ENCODE results near the gene KIAA1217. TPM values are rescaled to one million over a fixed set of nuclear protein-coding genes. Genes with fewer than 3 reads are reported as not detected.

KIAA1217 gene
- total and polyA plus RNA-seq, 7 experiments from 2014 or later, result 0.03 to 2.1 (median 0.15) TPM; not detected in 4

DNA sequence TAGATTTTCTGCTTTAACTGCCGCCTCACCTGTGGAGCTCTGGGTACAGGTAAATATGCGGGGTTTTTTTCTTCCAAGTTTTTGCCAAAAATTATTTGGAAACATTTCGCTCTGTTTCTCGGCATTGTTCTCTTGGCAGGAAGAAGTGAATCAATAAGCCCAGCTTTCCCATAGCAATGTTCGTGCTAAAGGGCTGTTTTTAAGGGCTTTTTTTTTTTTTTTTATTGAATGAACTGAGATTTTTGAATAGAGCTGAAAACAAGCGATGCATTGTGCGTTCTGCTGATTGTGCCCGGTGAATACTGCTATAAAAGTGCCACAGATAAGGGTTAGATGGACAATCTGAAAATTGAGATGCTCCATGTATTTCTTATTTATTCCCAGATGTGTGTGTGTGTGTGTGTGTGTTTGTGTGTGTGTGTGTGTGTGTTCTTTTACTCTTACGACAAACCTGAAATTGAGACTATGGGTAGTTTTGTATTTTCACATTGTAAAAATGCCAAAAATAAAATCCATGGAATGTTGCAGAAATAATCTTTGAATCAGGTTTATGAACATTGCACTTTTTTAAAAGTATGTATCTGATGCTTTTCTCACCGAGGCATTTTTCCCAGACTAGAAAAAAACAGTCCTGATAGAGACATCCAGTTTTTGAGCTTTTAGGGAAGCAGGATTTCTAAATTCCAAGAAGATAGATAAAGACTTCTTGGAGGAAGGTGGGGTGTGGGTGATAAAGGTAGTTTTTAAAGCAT lies 30.5 kb downstream of the KIAA1217 start:
- ChIA-PET CTCF (no interaction called here), POLR2A (no interaction called here)
- no peak for ATAC-seq
- H3K36me3 Mint-ChIP-seq, result no peaks in the 10 kb centered on the region
- no peaks in the 10 kb centered on the region for H3K9me3 ChIP-seq (ENCODE audit: control insufficient read depth in 2 of 3, low read length in 3 of 3)
- H3K27me3 ChIP-seq (ENCODE audit: control insufficient read depth in 2 of 2, insufficient read depth in 2 of 2, low read length in 2 of 2), result no peaks in the 10 kb centered on the region
- intact Hi-C loops (cut with micrococcal nuclease), result no loop called here
- H3K4me1 Mint-ChIP-seq, result no peaks in the 10 kb centered on the region
- peaks cover 0 to 5% (median 0%) of the 10 kb centered on the region in 11 donors for H3K9me3 Mint-ChIP-seq
- H3K4me3 ChIP-seq (ENCODE audit: low read length), result no peak overlapping the region
- H3K36me3 ChIP-seq (ENCODE audit: control insufficient read depth in 2 of 3, insufficient read depth in 3 of 3, low read length in 3 of 3), result no peaks in the 10 kb centered on the region
- H3K27ac ChIP-seq (ENCODE audit: low read depth, low read length), result no peak overlapping the region
- H3K27me3 Mint-ChIP-seq, result peaks cover 16 to 27% (median 21%) of the 10 kb centered on the region in 5 donors
- DNase-seq, result no peak
- H3K4me3 Mint-ChIP-seq, result no peak overlapping the region
- H3K27ac Mint-ChIP-seq, result no peak overlapping the region
- H3K4me1 ChIP-seq (ENCODE audit: control insufficient read depth in 2 of 2, insufficient read depth in 2 of 2, low read length in 2 of 2), result no peaks in the 10 kb centered on the region

DNA sequence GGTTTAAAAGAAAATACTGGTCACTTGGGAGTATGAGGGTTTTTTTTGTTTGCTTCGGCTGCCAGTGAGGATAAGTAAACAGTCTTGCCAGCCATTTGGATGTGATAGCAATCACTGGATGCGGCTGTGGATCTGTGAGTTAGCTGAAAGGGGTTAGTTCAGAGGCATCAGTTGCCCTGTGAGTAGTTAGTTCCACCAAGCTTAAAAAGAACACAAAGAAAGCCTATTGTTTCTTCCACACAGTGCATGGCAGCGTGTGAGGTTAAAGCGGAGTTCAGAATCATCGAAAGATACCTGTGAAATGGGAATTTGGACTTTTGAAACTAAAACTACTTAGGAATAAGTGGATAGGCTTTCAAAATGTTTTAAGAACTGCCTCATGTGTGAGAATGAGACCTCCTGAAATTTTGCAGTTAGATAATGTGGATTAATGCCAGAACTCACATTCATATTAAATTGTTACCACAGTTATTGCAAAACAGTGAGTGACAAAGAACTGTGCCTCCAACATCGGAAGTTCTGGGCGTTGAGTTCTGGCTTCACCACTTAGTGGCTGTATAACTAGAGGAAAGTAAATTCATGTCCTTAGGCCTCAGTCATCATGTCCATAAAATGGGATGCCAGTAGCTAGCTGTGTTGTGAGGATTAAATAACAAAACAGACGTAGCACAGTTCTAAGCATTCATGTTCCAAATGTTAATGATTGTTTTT lies 31.3 kb downstream of the KIAA1217 start:
- intact Hi-C loops (cut with micrococcal nuclease), result no loop called here
- DNase-seq (no peak), ATAC-seq (no peak)
- CTCF ChIA-PET, result no interaction called here
- no peaks in the 10 kb centered on the region for H3K36me3 ChIP-seq (ENCODE audit: control insufficient read depth in 2 of 3, insufficient read depth in 3 of 3, low read length in 3 of 3)
- no peaks in the 10 kb centered on the region for H3K27me3 ChIP-seq (ENCODE audit: control insufficient read depth in 2 of 2, insufficient read depth in 2 of 2, low read length in 2 of 2)
- no peaks in the 10 kb centered on the region for H3K4me1 ChIP-seq (ENCODE audit: control insufficient read depth in 2 of 2, insufficient read depth in 2 of 2, low read length in 2 of 2)
- POLR2A ChIA-PET, result no interaction called here
- H3K9me3 ChIP-seq (ENCODE audit: control insufficient read depth in 2 of 3, low read length in 3 of 3), result no peaks in the 10 kb centered on the region
- H3K27me3 Mint-ChIP-seq, result peaks cover 16 to 30% (median 21%) of the 10 kb centered on the region in 5 donors
- H3K27ac Mint-ChIP-seq, result no peak overlapping the region
- H3K27ac ChIP-seq (ENCODE audit: low read depth, low read length), result no peak overlapping the region
- H3K4me3 ChIP-seq (ENCODE audit: low read length), result no peak overlapping the region
- peaks cover 0 to 5% (median 0%) of the 10 kb centered on the region in 11 donors for H3K9me3 Mint-ChIP-seq
- H3K36me3 Mint-ChIP-seq, result no peaks in the 10 kb centered on the region
- H3K4me3 Mint-ChIP-seq, result no peak overlapping the region
- H3K4me1 Mint-ChIP-seq, result no peaks in the 10 kb centered on the region

GRCh38 chr10:24241536-24242040 lies 32.6 kb downstream of the KIAA1217 start:
- intact Hi-C loops (cut with micrococcal nuclease), result no loop called here
- DNase-seq, result no peak
- Mint-ChIP-seq H3K36me3 (no peaks in the 10 kb centered on the region), H3K4me3 (no peak overlapping the region), H3K4me1 (no peaks in the 10 kb centered on the region), H3K9me3 (peaks cover 0 to 5% (median 0%) of the 10 kb centered on the region in 11 donors), H3K27ac (peak overlapping the region in 1 of 9 donors; percentile 11), H3K27me3 (peaks cover 16 to 42% (median 27%) of the 10 kb centered on the region in 5 donors)
- Histone ChIP-seq H3K36me3 (ENCODE audit: control insufficient read depth in 2 of 3, insufficient read depth in 3 of 3, low read length in 3 of 3) (no peaks in the 10 kb centered on the region), H3K27me3 (ENCODE audit: control insufficient read depth in 2 of 2, insufficient read depth in 2 of 2, low read length in 2 of 2) (no peaks in the 10 kb centered on the region), H3K4me1 (ENCODE audit: control insufficient read depth in 2 of 2, insufficient read depth in 2 of 2, low read length in 2 of 2) (no peaks in the 10 kb centered on the region), H3K9me3 (ENCODE audit: control insufficient read depth in 2 of 3, low read length in 3 of 3) (no peaks in the 10 kb centered on the region), H3K4me3 (ENCODE audit: low read length) (no peak overlapping the region), H3K27ac (ENCODE audit: low read depth, low read length) (no peak overlapping the region)
- CTCF ChIA-PET, result no interaction called here
- no peak for ATAC-seq
- POLR2A ChIA-PET, result no interaction called here

- H3K4me1 ChIP-seq (ENCODE audit: control insufficient read depth in 2 of 2, insufficient read depth in 2 of 2, low read length in 2 of 2), result no peaks in the 10 kb centered on the region
- ATAC-seq, result no peak
- Mint-ChIP-seq H3K27ac (no peak overlapping the region), H3K36me3 (no peaks in the 10 kb centered on the region), H3K27me3 (peaks cover 16 to 37% (median 27%) of the 10 kb centered on the region in 5 donors), H3K4me1 (no peaks in the 10 kb centered on the region), H3K9me3 (peaks cover 0 to 3% (median 0%) of the 10 kb centered on the region in 11 donors), H3K4me3 (no peak overlapping the region)
- H3K27ac ChIP-seq (ENCODE audit: low read depth, low read length), result no peak overlapping the region
- POLR2A ChIA-PET, result no interaction called here
- no peak for DNase-seq
- no peaks in the 10 kb centered on the region for H3K36me3 ChIP-seq (ENCODE audit: control insufficient read depth in 2 of 3, insufficient read depth in 3 of 3, low read length in 3 of 3)
- CTCF ChIA-PET, result no interaction called here
- no peaks in the 10 kb centered on the region for H3K9me3 ChIP-seq (ENCODE audit: control insufficient read depth in 2 of 3, low read length in 3 of 3)
- H3K4me3 ChIP-seq (ENCODE audit: low read length), result no peak overlapping the region
- intact Hi-C loops (cut with micrococcal nuclease), result no loop called here
- no peaks in the 10 kb centered on the region for H3K27me3 ChIP-seq (ENCODE audit: control insufficient read depth in 2 of 2, insufficient read depth in 2 of 2, low read length in 2 of 2)
Measured at GRCh38 chr10:24242562-24242961, 33.6 kb downstream of the KIAA1217 start.

DNA sequence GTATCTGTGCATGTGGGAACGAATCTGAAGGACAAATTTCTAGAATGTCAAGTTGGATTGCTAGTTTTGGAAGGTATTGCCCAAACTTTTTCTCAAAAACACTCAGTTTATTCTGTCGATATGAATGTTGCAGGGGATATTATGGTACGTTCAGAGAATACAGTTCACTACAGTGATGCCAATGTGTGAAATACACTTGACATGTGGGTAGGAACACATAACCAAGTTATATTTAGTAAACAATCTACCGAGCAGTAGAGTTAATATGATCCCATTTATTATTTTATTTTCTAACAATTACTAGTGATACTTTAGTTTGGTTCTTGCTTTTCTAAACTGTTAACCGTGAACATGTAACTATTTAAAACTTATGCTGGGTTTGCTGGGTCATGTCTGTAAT lies 37.4 kb downstream of the KIAA1217 start:
- DNase-seq (no peak), ATAC-seq (no peak)
- intact Hi-C loops (cut with micrococcal nuclease), result no loop called here
- Mint-ChIP-seq H3K4me1 (no peaks in the 10 kb centered on the region), H3K27me3 (peaks cover 5 to 18% (median 12%) of the 10 kb centered on the region in 5 donors), H3K36me3 (no peaks in the 10 kb centered on the region), H3K4me3 (no peak overlapping the region), H3K9me3 (peaks cover 0 to 2% (median 0%) of the 10 kb centered on the region in 11 donors), H3K27ac (no peak overlapping the region)
- Histone ChIP-seq H3K27ac (ENCODE audit: low read depth, low read length) (no peak overlapping the region), H3K4me1 (ENCODE audit: control insufficient read depth in 2 of 2, insufficient read depth in 2 of 2, low read length in 2 of 2) (no peaks in the 10 kb centered on the region), H3K9me3 (ENCODE audit: control insufficient read depth in 2 of 3, low read length in 3 of 3) (no peaks in the 10 kb centered on the region), H3K36me3 (ENCODE audit: control insufficient read depth in 2 of 3, insufficient read depth in 3 of 3, low read length in 3 of 3) (no peaks in the 10 kb centered on the region), H3K4me3 (ENCODE audit: low read length) (no peak overlapping the region), H3K27me3 (ENCODE audit: control insufficient read depth in 2 of 2, insufficient read depth in 2 of 2, low read length in 2 of 2) (no peaks in the 10 kb centered on the region)
- ChIA-PET CTCF (no interaction called here), POLR2A (no interaction called here)

DNA sequence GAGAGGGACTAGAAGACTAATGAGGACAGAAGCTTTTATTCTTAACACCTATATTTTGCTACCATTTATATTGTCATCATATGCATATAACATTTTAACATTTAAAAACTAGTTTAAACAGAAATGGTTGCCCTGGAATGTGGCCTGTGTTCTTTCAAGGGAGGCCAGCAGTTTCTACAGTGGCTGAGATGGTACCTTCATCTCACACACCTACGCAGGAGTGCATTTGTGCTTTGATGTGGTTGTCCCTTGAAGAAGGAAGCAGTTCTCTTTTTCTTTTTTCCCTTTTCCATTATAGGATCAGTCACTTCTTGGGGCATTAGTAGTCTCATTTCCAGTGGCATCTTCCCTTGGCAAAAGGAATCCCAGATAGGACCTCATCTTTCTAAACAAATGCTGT lies 38.9 kb downstream of the KIAA1217 start:
- CTCF ChIA-PET, result no interaction called here

More for the DNA sequence above, 38.9 kb downstream of the KIAA1217 start:
- POLR2A ChIA-PET, result no interaction called here
- no peak overlapping the region for H3K4me3 Mint-ChIP-seq
- DNase-seq (no peak), ATAC-seq (no peak)
- intact Hi-C loops (cut with micrococcal nuclease), result no loop called here
- H3K27ac Mint-ChIP-seq, result no peak overlapping the region
- Histone ChIP-seq H3K36me3 (ENCODE audit: control insufficient read depth in 2 of 3, insufficient read depth in 3 of 3, low read length in 3 of 3) (no peaks in the 10 kb centered on the region), H3K4me1 (ENCODE audit: control insufficient read depth in 2 of 2, insufficient read depth in 2 of 2, low read length in 2 of 2) (no peaks in the 10 kb centered on the region), H3K4me3 (ENCODE audit: low read length) (no peak overlapping the region), H3K9me3 (ENCODE audit: control insufficient read depth in 2 of 3, low read length in 3 of 3) (no peaks in the 10 kb centered on the region), H3K27ac (ENCODE audit: low read depth, low read length) (no peak overlapping the region), H3K27me3 (ENCODE audit: control insufficient read depth in 2 of 2, insufficient read depth in 2 of 2, low read length in 2 of 2) (no peaks in the 10 kb centered on the region)
- peaks cover 0 to 18% (median 9%) of the 10 kb centered on the region in 5 donors for H3K27me3 Mint-ChIP-seq
- H3K36me3 Mint-ChIP-seq, result no peaks in the 10 kb centered on the region
- peaks cover 0 to 2% (median 0%) of the 10 kb centered on the region in 11 donors for H3K9me3 Mint-ChIP-seq
- H3K4me1 Mint-ChIP-seq, result no peaks in the 10 kb centered on the region
